Heart left ventricle (tissue), 16 donors: ENCODE measurements around the gene KDM3B. TPM values are rescaled to one million over a fixed set of nuclear protein-coding genes. Genes with fewer than 3 reads are reported as not detected.
A peak's percentile ranks its signal among the peaks of the same experiment; 100 is the strongest.

Experiments used
- ATAC-seq, 4 donors: fragments of 200-7000 bp; cut with Tn5 transposase; one replicate each; pipeline ENCODE4 v1.9.1; 2020 to 2022; ENCODE audit warnings: moderate library complexity in 4 of 4, mild to moderate bottlenecking in 3 of 4, moderate number of reproducible peaks in 1 of 4
- DNase-seq, 5 donors: peaks; one replicate each; pipeline ENCODE4 v3.0.0-alpha.2; 2020
- H3K27ac ChIP-seq, 12 donors: fragments of 200-600 bp; sonication (generic) in 4 of 12; one replicate each; pipeline versions ENCODE4 v1.5.0 to v1.8.0; 2016 to 2022; ENCODE audit warnings: mild to moderate bottlenecking in 2 of 12
- H3K27me3 ChIP-seq, 9 donors: fragments of 200-600 bp; sonication (generic) in 2 of 9; one replicate each; pipeline versions ENCODE4 v1.5.1 to v1.8.0; 2016 to 2022; ENCODE audit warnings: mild to moderate bottlenecking in 3 of 9
- H3K36me3 ChIP-seq, 9 donors: fragments of 200-600 bp; sonication (generic) in 2 of 9; one replicate each; pipeline versions ENCODE4 v1.5.0 to v1.8.0; 2018 to 2022; ENCODE audit warnings: mild to moderate bottlenecking in 2 of 9
- H3K4me1 ChIP-seq, 12 donors: fragments of 200-600 bp; sonication (generic) in 4 of 12; one replicate each; pipeline versions ENCODE4 v1.5.0 to v1.8.0; 2016 to 2022; ENCODE audit warnings: mild to moderate bottlenecking in 3 of 12
- H3K4me3 ChIP-seq, 12 donors: fragments of 200-600 bp; sonication (generic) in 4 of 12; one replicate each; pipeline versions ENCODE4 v1.5.0 to v1.8.0; 2017 to 2022; ENCODE audit warnings: mild to moderate bottlenecking in 9 of 12, moderate library complexity in 4 of 12
- H3K9me3 ChIP-seq, 12 donors: fragments of 200-600 bp; sonication (generic) in 4 of 12; one replicate each; pipeline versions ENCODE4 v1.5.0 to v1.8.0; 2016 to 2022; ENCODE audit warnings: mild to moderate bottlenecking in 1 of 12
- POLR2A ChIP-seq, 2 donors: fragments of 450-650 bp; IDR thresholded peaks; one replicate each; pipeline ENCODE4 v1.6.1; 2017; ENCODE audit warnings: antibody characterized with exemption in 2 of 2, mild to moderate bottlenecking in 2 of 2, moderate library complexity in 2 of 2
- WGBS, 4 donors: extraction: QIAGEN DNeasy Blood & Tissue Kit in 2 of 4; methylation state at CpG; one replicate each; pipeline versions ENCODE4 v1.1.5 to v1.1.7; 2013 to 2018; 5-methylcytosine and 5-hydroxymethylcytosine counted together
- intact Hi-C, 10 donors: fragments of 100-400 bp; cut with DNase I; formaldehyde crosslinking; loops; one replicate each; pipeline versions ENCODE4 v1.11.1 to v1.14.2; 2022
- polyA plus RNA-seq, 2 donors: library from polyadenylated mRNA; stranded (reverse); fragments of 200-250 nt; gene quantifications; one replicate each; pipeline ENCODE4 v1.2.3, GENCODE V29; 2013
- total RNA-seq, 9 donors: library from RNA; depleted of rRNA in 2 of 9; stranded (reverse); fragments of >200 nt in 2 of 9; fragmentation: NEBNext Ultra II Directional in 3 of 9; extraction: Animal tissue kit (Norgen Biotek cat#: 25700) in 3 of 9; gene quantifications; one replicate each; pipeline versions ENCODE4 v1.1.0 to v1.2.4, GENCODE V29; 2016 to 2023
- TF ChIP-seq, protein P1 (sequence below), 12 donors: fragments of 200-600 bp; sonication (generic) in 4 of 12; IDR thresholded peaks; one replicate each; pipeline versions ENCODE4 v1.5.0 to v1.8.0; 2018 to 2022; ENCODE audit warnings: antibody characterized with exemption in 12 of 12, mild to moderate bottlenecking in 5 of 12
- donor health status: ischemic (EF 13 %, LVEDD 7.1; RV severe dilation, severe dysfunction).
- donor health status: healthy with polysubstance abuse.
- donor health status: DM: no; HTN: yes; CAD: no.
- donor health status: DM: no; HTN: no; CAD: no.
- donor health status: ischemic (EF 25% LVEDD 6.9; RV normal size, moderate dysfunction).
- donor health status: ischemic (EF 25% LVEDD 5.7; RV mildly dilated, moderate dysfunction).
- donor health status: healthy.
- donor health status: DM: yes; HTN: yes; CAD: no.
- donor health status: ischemic (EF 35%, LVEDD 5.7; RV mildly dilated, moderate dysfunction).
- donor health status: nonischemic (EF 11% LVEDD 7.7; RV severe dilation, severe dysfunction).
- donor health status: DM: yes; HTN: yes; CAD: no.
- donor health status: PGD.
- donor health status: ischemic (EF 29% LVEDD 5.4; RV normal size, mild dysfunction).
- donor health status: nonischemic (EF 23%, LVEDD 6.1; RV moderate dilation, normal function).

Gene KDM3B
- total and polyA plus RNA-seq, 11 donors = 17.0 to 65.1 (median 44.8) TPM

DNA sequence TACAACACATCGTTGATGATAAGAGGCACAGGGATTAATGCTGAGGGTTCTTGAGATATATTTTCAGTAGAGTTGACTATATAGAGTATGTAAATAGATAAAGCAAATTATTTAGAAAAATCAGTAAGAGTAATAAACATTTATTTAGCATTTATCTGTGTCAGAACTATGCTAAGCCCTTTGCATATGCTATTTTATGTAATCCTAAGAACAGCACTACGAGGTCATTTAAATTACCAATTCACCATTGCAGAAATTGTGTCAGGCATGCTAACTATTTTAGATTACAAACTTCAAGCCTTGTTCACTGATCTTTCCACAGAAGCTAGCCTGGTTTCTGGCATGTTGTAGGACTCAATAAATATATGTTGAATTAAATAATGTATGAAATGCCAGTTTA lies 66.0 kb downstream of the KDM3B start:
- H3K4me3 ChIP-seq = no peak overlapping the region
- peaks cover 0 to 100% (median 97%) of the 10 kb centered on the region in 9 donors for H3K36me3 ChIP-seq
- intact Hi-C loops = no loop called here
- no peaks in the 10 kb centered on the region for H3K27me3 ChIP-seq
- ATAC-seq = no peak
- H3K4me1 ChIP-seq = no peaks in the 10 kb centered on the region
- H3K27ac ChIP-seq = no peak overlapping the region
- H3K9me3 ChIP-seq = no peaks in the 10 kb centered on the region
- DNase-seq = no peak
- 68 to 79% (median 73%) methylated on average over 2 of the region's 2 CpGs for WGBS, 4 donors
- TF ChIP-seq POLR2A (IDR thresholded peaks at IDR 0.05) = no peak
- TF ChIP-seq, protein P1, sequence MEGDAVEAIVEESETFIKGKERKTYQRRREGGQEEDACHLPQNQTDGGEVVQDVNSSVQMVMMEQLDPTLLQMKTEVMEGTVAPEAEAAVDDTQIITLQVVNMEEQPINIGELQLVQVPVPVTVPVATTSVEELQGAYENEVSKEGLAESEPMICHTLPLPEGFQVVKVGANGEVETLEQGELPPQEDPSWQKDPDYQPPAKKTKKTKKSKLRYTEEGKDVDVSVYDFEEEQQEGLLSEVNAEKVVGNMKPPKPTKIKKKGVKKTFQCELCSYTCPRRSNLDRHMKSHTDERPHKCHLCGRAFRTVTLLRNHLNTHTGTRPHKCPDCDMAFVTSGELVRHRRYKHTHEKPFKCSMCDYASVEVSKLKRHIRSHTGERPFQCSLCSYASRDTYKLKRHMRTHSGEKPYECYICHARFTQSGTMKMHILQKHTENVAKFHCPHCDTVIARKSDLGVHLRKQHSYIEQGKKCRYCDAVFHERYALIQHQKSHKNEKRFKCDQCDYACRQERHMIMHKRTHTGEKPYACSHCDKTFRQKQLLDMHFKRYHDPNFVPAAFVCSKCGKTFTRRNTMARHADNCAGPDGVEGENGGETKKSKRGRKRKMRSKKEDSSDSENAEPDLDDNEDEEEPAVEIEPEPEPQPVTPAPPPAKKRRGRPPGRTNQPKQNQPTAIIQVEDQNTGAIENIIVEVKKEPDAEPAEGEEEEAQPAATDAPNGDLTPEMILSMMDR (IDR thresholded peaks at IDR 0.05) = no peak

DNA sequence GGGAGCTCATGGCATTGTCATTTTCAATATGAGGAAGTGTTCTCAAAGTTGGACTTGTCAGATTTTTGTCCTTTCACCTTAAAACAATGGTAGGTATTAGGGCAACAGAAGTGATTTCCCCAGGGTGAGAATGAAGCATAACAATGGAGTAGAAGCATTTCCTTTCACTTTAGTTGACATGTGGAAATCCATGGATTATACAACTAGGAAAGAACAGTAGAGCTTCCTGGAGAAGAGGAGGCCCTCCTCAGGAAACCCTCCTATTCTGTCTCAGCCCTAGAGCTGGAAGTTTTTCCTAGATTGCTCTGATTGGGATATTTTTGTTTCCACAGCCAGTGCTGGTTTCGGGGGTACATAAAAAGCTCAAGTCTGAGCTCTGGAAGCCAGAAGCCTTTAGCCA lies 72.6 kb downstream of the KDM3B start:
- no peaks in the 10 kb centered on the region for H3K9me3 ChIP-seq
- peaks cover 0 to 100% (median 100%) of the 10 kb centered on the region in 9 donors for H3K36me3 ChIP-seq
- peak in 3 of 4 donors; percentile 39 to 80 (median 58) for ATAC-seq
- peak overlapping the region in 9 of 12 donors; percentile 4 to 67 (median 57) for H3K27ac ChIP-seq
- no peaks in the 10 kb centered on the region for H3K27me3 ChIP-seq
- WGBS, 4 donors = 58 to 81% (median 72%) methylated on average over 1 of the region's 1 CpG
- H3K4me3 ChIP-seq = no peak overlapping the region
- H3K4me1 ChIP-seq = peaks cover 0 to 9% (median 4%) of the 10 kb centered on the region in 12 donors
- intact Hi-C loops = no loop called here
- no peak for DNase-seq
- TF ChIP-seq, protein P1 (IDR thresholded peaks at IDR 0.05) = no peak
- TF ChIP-seq POLR2A (IDR thresholded peaks at IDR 0.05) = no peak

DNA sequence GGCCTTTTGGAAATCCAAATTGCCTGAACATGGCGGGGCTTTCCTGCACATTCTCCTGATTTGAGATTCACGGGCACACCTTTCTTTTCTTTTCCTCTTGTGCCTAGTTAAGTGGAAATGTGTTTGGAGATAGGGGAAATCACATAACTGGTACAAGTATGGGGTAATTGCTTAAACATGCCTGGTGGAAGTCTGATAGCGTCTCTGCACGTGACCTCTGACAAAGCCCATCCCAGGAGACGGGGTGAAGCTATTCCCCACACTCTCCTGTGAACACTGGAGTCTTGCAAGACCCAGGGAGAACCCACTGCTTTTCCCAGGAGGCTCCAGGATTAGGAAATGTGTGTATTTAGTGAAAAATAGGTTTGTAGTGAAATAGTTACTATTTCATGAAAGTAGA lies 83.5 kb downstream of the KDM3B start:
- intact Hi-C loops = no loop called here
- no peak for TF ChIP-seq POLR2A (IDR thresholded peaks at IDR 0.05)
- TF ChIP-seq, protein P1 (IDR thresholded peaks at IDR 0.05) = no peak
- DNase-seq = no peak
- Histone ChIP-seq H3K4me1 (peaks cover 0 to 28% (median 17%) of the 10 kb centered on the region in 12 donors), H3K9me3 (no peaks in the 10 kb centered on the region), H3K4me3 (no peak overlapping the region), H3K36me3 (peaks cover 0 to 63% (median 57%) of the 10 kb centered on the region in 9 donors), H3K27ac (peak overlapping the region in 2 of 12 donors; percentile 18 to 35), H3K27me3 (no peaks in the 10 kb centered on the region)
- WGBS, 4 donors = 44 to 56% (median 50%) methylated on average over 5 of the region's 5 CpGs
- ATAC-seq = no peak

DNA sequence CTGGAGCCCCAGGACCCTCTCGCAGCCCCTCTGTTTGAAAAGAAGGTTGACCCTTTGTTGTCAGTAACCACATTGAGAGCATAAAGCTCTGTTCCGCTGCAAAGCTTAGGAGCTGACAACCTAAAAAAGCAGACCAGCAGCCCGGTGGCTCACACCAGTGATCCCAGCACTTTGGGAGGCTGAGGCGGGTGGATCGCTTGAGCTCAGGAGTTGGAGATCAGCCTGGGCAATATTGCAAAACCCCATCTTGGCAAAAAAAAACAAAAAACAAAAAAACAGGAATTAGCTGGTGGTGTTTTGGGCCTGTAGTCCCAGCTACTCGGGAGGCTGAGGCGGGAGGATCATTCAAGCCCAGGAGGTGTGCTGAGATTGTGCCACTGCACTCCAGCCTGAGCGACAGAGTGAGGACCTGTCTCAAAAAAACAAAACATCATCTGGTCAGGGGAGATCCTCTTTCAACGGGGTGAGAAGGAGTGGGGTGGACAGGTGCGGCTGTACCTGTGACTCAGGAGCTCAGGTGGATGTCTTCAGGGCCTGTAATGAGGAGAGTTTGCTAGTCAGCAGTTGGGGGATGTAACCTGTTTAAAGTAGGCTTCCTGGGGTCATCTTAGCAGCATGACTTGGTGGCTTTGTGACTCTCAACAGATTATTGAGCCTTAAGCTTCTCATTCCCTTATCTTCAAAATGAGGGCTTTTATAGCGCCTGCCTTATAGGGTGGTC lies 85.7 kb downstream of the KDM3B start:
- peaks cover 0 to 28% (median 17%) of the 10 kb centered on the region in 12 donors for H3K4me1 ChIP-seq
- no peaks in the 10 kb centered on the region for H3K9me3 ChIP-seq
- DNase-seq = no peak
- 78 to 85% (median 79%) methylated on average over 10 to 11 of the region's 11 CpGs for WGBS, 4 donors
- peak overlapping the region in 4 of 12 donors; percentile 10 to 48 (median 19) for H3K27ac ChIP-seq
- H3K36me3 ChIP-seq = peaks cover 0 to 41% (median 35%) of the 10 kb centered on the region in 9 donors
- intact Hi-C loops = no loop called here
- no peaks in the 10 kb centered on the region for H3K27me3 ChIP-seq
- peak overlapping the region; percentile 23 to 72 (median 54) for H3K4me3 ChIP-seq
- ATAC-seq = no peak
- no peak for TF ChIP-seq POLR2A (IDR thresholded peaks at IDR 0.05)
- TF ChIP-seq, protein P1 (IDR thresholded peaks at IDR 0.05) = no peak
